NT2/D1 (cell line): Measurements from ENCODE around the gene CAV2.

Experiments
- YY1 ChIP-seq: IDR thresholded peaks from 2 replicates; pipeline ENCODE4 v1.6.1; 2011; ENCODE audit not compliant: insufficient read length, insufficient read depth
- ZNF274 ChIP-seq: IDR thresholded peaks from 2 replicates; pipeline ENCODE4 v1.6.1; 2011; ENCODE audit warnings: mild to moderate bottlenecking, low read depth, low read length

DNA sequence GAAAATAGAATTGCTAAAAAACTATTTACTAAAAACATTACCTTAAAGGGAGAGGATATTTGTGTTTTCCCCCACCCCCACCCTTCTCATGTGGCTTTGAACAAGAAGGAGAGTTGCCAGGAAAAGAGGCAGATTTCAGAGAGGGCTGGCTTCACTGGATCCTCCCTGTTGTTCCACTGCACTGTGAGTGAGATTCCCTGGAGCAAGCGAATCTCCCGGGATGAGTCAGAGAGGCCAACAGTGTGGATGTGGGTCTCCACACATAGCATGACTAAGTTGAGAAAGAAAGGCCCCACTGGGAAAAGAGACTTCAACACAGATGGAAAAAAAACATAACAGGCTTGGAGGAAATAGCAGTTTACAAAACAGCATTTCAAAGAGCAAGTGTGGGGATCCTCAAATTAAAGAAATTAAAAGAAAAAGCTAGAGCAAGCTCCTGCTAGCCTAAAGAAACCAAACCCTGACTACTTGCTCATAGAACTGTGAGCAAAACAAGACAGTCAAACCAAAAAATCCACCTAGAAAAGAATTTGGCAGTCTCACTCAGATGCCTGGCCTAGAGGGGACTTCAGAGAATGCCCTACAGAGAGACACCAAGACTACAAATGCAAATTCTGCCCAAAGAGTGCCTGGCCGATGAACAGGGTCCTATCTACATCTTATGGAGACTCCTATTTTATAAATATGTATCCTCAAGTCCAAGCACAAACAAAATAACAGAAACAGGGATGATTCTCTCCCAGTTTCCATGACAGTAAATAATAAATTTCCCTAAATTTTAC lies 28.7 kb downstream of the CAV2 start:
- TF ChIP-seq ZNF274, result no peak
- no peak for TF ChIP-seq YY1
